ENCODE results near the gene MGAT5. TPM values are rescaled to one million over a fixed set of nuclear protein-coding genes. Genes with fewer than 3 reads are reported as not detected.

Gene MGAT5
- total RNA-seq, 2 experiments from 2014 or later: 45.3 to 52.3 TPM

DNA sequence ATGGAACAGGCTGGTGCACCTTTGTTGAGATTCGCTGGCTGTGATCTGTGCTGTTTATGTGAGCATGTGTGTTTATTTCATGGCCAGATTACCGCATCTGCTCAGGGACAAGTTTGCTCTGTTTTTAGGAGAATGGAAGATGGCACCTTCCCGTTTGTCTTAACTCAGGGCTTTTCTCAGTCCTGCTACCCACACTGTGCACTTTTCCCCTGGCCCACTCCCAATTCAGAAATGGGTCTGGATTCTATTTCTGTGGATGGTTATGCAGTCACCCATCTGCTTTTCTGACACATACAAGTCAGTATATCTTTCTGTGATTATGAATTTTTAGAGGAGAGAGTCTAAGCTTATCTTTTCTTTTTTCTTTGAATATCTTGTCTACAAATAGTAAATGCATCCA lies 15.4 kb downstream of the MGAT5 start:
- ChIA-PET POLR2A (no interaction called here), CTCF (no interaction called here)

DNA sequence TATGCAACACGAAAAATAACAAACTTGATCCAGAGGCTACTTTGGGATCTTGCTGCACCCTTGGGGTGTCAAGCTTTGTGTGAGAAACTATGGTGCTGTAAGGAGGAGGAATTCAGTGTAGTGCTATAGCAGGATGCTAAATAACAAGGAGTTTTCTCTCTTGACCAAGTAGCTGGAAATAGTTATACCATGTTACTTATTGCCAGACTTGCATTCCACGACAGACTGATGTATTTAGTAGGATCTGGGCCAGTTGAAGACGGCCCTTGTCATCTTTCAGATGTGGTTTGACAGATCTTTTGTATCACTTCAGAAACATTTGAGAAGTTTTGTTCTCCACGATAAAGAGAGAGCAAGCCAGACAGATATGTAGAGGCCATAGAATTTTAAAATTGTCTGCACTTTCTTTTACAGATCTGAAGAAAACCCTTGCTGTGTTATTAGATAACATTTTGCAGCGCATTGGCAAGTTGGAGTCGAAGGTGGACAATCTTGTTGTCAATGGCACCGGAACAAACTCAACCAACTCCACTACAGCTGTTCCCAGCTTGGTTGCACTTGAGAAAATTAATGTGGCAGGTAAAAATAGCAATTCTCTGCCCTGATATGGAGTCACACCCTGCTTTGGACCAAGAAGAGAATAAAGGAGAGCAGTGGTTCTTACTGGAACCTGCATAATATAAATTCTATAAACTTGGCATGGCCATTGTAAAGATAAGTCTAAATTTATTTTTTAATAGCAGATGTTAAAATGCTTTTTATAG lies 16.3 kb downstream of the MGAT5 start:
- ChIA-PET POLR2A (no interaction called here), CTCF (interaction anchor here (0.6 kb wide), 1 partner anchor 152 kb away, joined by 3 read pairs; no protein-coding TSS in a partner anchor)

- CTCF ChIA-PET: interaction anchor here (0.9 kb wide), 1 partner anchor 18 kb away, joined by 3 read pairs; the partner anchor contains the start of gene MGAT5
Observed at GRCh38 chr2:134271758-134272157, 17.9 kb downstream of the MGAT5 start.

GRCh38 chr2:134272806-134273205 lies 18.9 kb downstream of the MGAT5 start:
- ChIA-PET POLR2A (no interaction called here), CTCF (no interaction called here)

More at GRCh38 chr2:134271758-134272157, 17.9 kb downstream of the MGAT5 start:
- POLR2A ChIA-PET: interaction anchor here (0.6 kb wide), 1 partner anchor 17 kb away, joined by 3 read pairs; no protein-coding TSS in a partner anchor

GRCh38 chr2:134273256-134273983 lies 19.5 kb downstream of the MGAT5 start:
- CTCF ChIA-PET: no interaction called here
- POLR2A ChIA-PET: no interaction called here

GRCh38 chr2:134274121-134274520 lies 20.2 kb downstream of the MGAT5 start:
- POLR2A ChIA-PET: no interaction called here
- CTCF ChIA-PET: no interaction called here

- ChIA-PET CTCF (interaction anchor here (1.2 kb wide), 1 partner anchor 30 kb away, joined by 4 read pairs; no protein-coding TSS in a partner anchor), POLR2A (interaction anchor here (0.6 kb wide), 1 partner anchor 137 kb away, joined by 5 read pairs; no protein-coding TSS in a partner anchor)
Observed at GRCh38 chr2:134275058-134275862, 21.4 kb downstream of the MGAT5 start.

GRCh38 chr2:134276381-134277172 lies 22.7 kb downstream of the MGAT5 start:
- CTCF ChIA-PET: no interaction called here
- POLR2A ChIA-PET: no interaction called here

GRCh38 chr2:134277223-134277622 lies 23.4 kb downstream of the MGAT5 start:
- CTCF ChIA-PET: no interaction called here

GRCh38 chr2:134278553-134278952 lies 24.7 kb downstream of the MGAT5 start:
- ChIA-PET POLR2A (no interaction called here), CTCF (interaction anchor here (0.8 kb wide), 1 partner anchor 71 kb away, joined by 3 read pairs; no protein-coding TSS in a partner anchor)

More at GRCh38 chr2:134277223-134277622, 23.4 kb downstream of the MGAT5 start:
- POLR2A ChIA-PET: no interaction called here

DNA sequence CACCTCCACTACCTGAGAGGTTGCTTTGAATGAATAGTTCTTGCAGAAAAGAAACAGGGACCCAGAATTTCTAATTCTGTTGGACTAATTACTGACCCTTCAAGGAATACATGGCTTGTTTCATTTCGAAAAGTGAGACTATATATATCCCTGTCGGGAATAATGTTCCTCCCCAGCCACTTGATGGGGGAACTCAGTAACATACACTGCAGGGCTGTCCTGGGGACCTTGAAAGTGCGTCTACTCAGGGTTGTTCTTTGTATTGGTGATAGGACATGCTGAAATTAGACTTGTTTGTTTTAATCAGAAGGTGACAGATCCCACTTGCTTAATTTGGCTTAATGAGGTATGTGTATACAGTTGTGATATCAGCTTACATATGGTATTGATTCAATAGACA lies 25.5 kb downstream of the MGAT5 start:
- ChIA-PET POLR2A (no interaction called here), CTCF (no interaction called here)

DNA sequence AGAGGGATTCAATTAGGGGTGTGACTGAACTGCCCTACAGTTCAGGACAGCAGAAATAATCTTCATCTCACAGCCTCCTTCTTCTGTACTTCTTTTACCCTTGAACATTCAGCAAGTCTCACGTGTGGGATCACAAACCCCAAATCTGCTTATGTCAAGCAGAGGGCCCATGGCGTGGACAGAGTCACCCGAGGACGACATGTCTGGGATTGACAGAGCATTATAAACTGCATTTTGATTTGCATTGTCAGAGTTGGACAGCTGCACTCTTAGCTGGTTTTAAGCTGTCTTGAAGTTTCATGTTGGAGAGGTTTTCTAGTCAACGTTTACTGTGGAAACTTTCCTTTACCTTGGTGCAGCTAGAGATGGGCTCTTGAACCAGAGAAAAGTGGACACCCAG lies 26.4 kb downstream of the MGAT5 start:
- ChIA-PET POLR2A (no interaction called here), CTCF (no interaction called here)

- CTCF ChIA-PET: no interaction called here
Observed at GRCh38 chr2:134280726-134281125, 26.9 kb downstream of the MGAT5 start.

DNA sequence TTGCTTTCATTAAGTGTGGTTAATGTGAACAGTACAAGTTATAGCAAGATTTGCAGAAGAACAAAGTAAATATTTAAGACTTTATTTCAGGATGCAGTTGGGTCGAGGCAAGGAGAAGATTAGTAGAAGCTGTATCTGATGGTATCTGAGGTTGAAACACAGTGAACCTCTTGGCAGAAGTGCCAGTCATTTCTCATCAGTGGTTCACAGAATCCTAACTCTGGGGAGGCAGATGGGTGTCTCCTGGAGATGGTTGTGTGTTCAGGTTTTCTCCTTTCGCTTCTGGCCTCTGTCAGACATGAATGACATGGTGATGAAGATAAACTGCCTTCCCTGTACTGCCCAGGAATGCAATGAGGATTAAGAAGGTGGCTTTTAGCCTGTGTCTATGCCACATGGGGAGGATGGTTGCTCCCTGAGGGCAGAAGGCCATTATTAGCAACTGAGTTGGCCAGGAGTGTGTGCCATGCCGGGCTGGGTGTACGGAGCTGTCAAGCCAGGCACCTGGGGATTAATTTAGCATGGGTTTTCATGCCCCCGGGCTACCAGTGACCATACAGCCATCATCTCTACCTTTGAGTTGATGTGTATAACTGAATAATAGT lies 28.0 kb downstream of the MGAT5 start:
- ChIA-PET CTCF (no interaction called here), POLR2A (interaction anchor here (0.6 kb wide), 1 partner anchor 75 kb away, joined by 5 read pairs; no protein-coding TSS in a partner anchor)

More at GRCh38 chr2:134280726-134281125, 26.9 kb downstream of the MGAT5 start:
- POLR2A ChIA-PET: no interaction called here

- ChIA-PET POLR2A (interaction anchor here (0.6 to 1.2 kb wide), 3 partner anchors 27 to 76 kb away, joined by 3 to 5 read pairs (median 4); no protein-coding TSS in a partner anchor), CTCF (interaction anchor here (0.7 to 1.5 kb wide), 5 partner anchors 21 to 164 kb away, joined by 3 to 9 read pairs (median 3); no protein-coding TSS in a partner anchor)
Observed at GRCh38 chr2:134282629-134283400, 28.9 kb downstream of the MGAT5 start.

DNA sequence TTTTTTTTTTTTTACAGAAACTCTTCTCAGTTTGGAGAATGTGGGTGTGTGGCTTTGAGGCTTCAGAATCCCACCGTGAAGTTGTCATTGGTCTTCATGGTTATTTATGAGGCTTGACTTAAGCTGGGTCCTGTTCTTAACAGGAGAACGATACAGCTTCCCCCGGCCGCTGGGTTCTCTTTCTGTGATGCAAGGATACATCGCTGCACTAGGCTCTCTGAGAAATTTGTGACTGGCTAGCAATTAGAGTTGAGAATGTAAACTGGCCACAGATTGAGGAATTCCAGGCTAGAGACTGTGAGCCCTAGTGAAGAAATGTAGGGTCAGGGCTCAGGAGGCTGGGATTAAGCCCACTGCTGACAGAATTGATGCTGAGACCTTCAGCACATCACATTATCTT lies 29.8 kb downstream of the MGAT5 start:
- ChIA-PET CTCF (interaction anchor here (0.7 to 1.5 kb wide), 7 partner anchors 13 to 165 kb away, joined by 3 to 9 read pairs (median 5); no protein-coding TSS in a partner anchor), POLR2A (interaction anchor here (1.2 kb wide), 1 partner anchor 33 kb away, joined by 4 read pairs; no protein-coding TSS in a partner anchor)

DNA sequence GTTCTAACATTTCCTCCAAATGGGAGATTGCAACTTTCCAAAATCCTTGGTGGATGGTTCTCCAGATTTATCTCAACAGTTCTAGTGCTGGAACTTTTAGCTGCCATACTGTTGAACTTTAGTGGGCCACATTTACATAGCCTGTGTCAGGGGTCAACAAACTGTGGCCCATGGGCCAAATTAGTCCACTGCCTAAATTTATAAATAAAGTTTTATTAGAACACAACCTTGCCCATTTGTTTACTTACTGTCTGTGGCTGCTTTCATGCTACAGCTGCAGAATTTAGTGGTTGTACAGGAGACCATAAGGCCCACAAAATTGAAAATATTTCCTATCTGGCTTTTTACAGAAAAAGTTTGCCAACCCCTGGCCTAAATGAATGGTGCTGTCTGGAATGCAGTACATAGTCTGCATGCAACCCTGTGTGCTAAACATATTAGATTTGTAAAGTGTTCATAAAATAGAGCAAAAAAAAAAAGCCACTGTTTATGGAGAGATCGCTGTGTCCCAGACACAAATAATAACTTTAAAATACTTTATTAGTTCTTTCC lies 30.3 kb downstream of the MGAT5 start:
- ChIA-PET CTCF (interaction anchor here (0.7 to 1.5 kb wide), 4 partner anchors 13 to 164 kb away, joined by 3 to 9 read pairs (median 6); no protein-coding TSS in a partner anchor), POLR2A (no interaction called here)

All from activated CD8-positive, alpha-beta memory T cell treated with anti-CD3 and anti-CD28 coated beads for 36 hours (primary cell).